LNCaP clone FGC (cell line): ENCODE measurements around the gene CDKAL1.

Experiments used
- DNase-seq: peaks from one replicate; pipeline ENCODE4 v3.0.0-alpha.2; 2011; ENCODE audit warnings: low read depth
- H3K4me3 ChIP-seq: 2 replicates; pipeline ENCODE4 v1.5.1; 2011; ENCODE audit warnings: mild to moderate bottlenecking, low read depth, low read length, control low read depth
- CTCF ChIP-seq: IDR thresholded peaks from 2 replicates; pipeline ENCODE4 v1.5.1; 2012; ENCODE audit warnings: mild to moderate bottlenecking; ENCODE audit not compliant: control insufficient read depth, insufficient read depth; ENCODE audit errors: extremely low read depth

The CDKAL1 gene

GRCh38 chr6:20837189-20837588 lies 302.9 kb downstream of the CDKAL1 start:
- TF ChIP-seq CTCF, result no peak
- H3K4me3 ChIP-seq, result no peak overlapping the region
- DNase-seq, result no peak

GRCh38 chr6:20838113-20838512 lies 303.9 kb downstream of the CDKAL1 start:
- no peak for DNase-seq
- H3K4me3 ChIP-seq, result no peak overlapping the region
- TF ChIP-seq CTCF, result no peak

GRCh38 chr6:20839630-20840029 lies 305.4 kb downstream of the CDKAL1 start:
- TF ChIP-seq CTCF, result no peak
- H3K4me3 ChIP-seq, result no peak overlapping the region
- DNase-seq, result no peak

DNA sequence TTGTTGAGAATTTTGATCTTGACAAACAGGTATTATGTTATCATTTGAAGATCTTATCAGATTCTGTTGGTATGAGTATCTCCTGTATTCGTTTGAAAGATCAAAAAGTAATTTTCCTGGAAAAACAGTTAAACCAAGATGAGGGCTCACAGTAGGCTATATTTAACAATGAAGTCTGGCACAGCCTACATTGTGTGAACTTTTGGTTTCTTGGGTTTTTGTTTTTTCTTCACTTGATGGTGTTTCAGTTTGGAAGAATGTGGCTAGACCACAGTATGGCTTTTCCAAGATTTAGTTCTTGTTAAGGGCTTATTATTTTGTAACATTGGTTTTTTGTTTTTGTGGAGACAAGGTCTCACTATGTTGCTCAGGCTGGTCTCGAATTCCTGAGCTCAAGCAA lies 306.4 kb downstream of the CDKAL1 start:
- TF ChIP-seq CTCF, result no peak
- no peak overlapping the region for H3K4me3 ChIP-seq
- no peak for DNase-seq

DNA sequence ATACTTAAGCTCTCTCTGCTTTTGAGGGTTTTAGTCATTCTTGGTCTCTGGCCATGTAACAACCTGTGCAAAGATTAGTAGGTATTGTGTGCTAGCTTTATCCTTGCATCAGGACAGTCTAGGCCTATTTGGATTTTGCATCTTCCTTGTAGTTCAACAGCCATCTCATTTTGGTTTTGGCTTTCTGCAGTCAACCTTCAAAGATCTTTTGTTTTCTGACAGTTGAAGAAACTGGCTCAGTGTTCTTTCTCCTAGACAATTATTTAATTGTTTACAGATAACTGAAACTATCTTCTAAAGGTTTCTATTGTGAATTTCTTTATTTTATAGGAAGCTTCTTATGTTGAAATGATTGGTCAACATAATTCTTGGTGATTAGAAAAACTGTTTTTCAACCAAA lies 307.5 kb downstream of the CDKAL1 start:
- no peak for DNase-seq

GRCh38 chr6:20845592-20845991 lies 311.3 kb downstream of the CDKAL1 start:
- TF ChIP-seq CTCF, result no peak
- H3K4me3 ChIP-seq, result no peak overlapping the region
- DNase-seq, result no peak

More for the DNA sequence above, 307.5 kb downstream of the CDKAL1 start:
- no peak overlapping the region for H3K4me3 ChIP-seq
- no peak for TF ChIP-seq CTCF

DNA sequence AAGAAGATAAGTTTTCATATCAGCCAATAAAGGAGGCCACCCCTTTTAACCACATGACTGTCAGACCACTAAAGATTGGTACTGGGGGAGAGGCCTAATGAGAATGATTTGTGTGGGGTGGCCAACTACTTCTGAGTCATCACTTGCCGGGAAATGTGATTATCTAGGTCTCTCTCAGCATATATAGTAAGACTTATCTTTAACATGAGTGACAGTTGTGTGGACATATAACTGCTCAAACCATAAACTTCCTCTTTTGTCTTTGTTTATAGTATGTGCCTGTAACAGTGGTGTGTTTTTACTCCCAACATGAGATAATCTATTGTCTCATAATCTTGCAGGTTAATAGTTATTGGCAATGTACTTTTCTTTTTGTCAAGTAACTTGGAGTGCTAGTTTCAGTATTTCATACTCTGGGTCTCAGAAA lies 312.4 kb downstream of the CDKAL1 start:
- no peak for DNase-seq
- H3K4me3 ChIP-seq, result no peak overlapping the region
- TF ChIP-seq CTCF, result no peak
